ENCODE data around the gene IBTK.

- TF ChIP-seq POLR2A (IDR thresholded peaks at IDR 0.05) (no peak), CTCF (IDR thresholded peaks at IDR 0.05) (no peak), POLR2AphosphoS5 (IDR thresholded peaks at IDR 0.05) (no peak)
Measured at GRCh38 chr6:82211326-82211725, 36.2 kb downstream of the IBTK start.
